Posterior cingulate gyrus (tissue), 11 donors: Measurements from ENCODE around the gene CCDC187.

Source experiments
- DNase-seq, 10 donors: peaks; one replicate each; pipeline versions ENCODE4 v3.0.0 to v3.0.0-alpha.2; 2020 to 2021; ENCODE audit warnings: mixed read lengths in 3 of 10
- intact Hi-C: fragments of 100-400 bp; cut with DNase I; formaldehyde crosslinking; loops from one replicate; pipeline ENCODE4 v1.15.1; 2023

Gene CCDC187

GRCh38 chr9:136220017-136220729 lies 83.7 kb downstream of the CCDC187 start:
- intact Hi-C loops, result no loop called here
- no peak for DNase-seq

DNA sequence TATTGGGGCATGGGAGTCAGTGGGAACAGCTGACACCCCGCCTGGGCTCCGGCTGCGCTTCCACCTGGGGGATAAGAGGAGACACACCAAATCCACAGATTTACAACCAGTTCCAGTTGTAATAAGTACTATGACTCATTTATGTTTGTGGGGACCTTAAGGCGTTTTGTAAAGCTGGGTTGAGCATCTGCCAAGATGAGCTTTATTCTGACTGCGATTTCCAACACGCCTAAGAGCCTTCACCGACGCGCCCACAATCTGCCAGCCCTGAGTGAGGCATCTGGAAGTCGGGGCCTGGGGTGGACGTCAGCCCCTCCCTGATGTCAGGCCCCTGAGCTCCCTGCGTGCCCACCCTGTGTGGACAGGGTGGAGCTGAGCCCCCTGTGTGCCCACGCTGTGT lies 84.6 kb downstream of the CCDC187 start:
- intact Hi-C loops, result no loop called here
- no peak for DNase-seq

GRCh38 chr9:136218673-136219072 lies 85.2 kb downstream of the CCDC187 start:
- no peak for DNase-seq
- intact Hi-C loops, result no loop called here

- intact Hi-C loops, result no loop called here
- no peak for DNase-seq
Measured at GRCh38 chr9:136218271-136218670, 85.6 kb downstream of the CCDC187 start.

DNA sequence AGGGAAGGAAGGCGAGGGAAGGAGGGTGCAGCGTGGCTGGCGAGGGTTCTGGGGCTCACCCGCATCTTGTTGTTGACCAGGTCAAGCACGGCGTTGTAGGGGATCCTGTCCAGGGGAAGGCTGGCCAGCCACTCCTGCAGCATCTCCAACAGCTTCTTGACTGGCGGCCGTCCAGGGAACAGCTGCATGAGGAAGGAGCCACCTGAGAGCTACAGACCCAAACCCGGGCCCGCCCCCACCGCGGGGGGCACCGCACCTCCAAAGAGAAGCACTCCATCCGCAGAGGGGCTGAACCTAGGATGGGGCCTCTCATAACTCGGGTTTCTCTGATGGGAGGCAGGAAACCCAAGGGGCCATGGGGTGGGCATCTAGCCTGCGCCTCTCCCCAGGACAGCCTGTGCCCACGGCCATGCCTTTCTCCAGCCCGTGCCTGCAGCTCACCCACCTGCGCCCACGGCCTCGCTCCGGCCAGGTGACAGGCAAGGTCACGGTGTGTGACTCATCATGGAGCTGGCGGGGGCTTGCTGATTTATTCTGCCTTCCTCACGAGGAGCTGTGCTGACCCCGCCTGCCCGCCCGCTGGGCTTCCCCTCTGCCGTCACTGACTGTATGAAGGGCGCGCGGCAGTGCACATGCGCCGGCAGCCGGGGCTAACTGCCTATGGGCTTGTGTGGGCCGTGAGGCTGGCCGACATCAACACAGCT lies 87.2 kb downstream of the CCDC187 start:
- intact Hi-C loops, result no loop called here
- DNase-seq, result no peak

DNA sequence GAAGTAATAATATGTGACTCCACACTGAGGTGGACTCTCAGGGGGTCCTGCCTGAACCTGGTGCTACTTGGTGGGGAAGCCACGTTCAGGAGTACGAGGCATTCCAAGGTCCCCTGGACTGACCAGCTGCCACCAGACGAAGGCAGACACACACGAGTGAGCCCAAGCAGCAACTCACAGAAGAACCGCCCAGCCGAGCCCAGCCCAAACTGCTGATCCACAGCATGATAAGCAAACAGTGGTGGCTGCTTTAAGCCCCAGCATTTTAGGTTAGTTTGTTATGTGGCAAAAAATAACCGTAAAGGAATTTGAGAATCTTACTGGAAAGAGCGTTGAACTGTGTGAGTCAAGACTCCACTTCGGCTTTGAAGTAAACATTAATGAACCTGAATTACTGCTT lies 90.2 kb downstream of the CCDC187 start:
- no peak for DNase-seq
- intact Hi-C loops, result no loop called here

- DNase-seq, result no peak
- intact Hi-C loops, result no loop called here
Measured at GRCh38 chr9:136212345-136212950, 91.4 kb downstream of the CCDC187 start.

DNA sequence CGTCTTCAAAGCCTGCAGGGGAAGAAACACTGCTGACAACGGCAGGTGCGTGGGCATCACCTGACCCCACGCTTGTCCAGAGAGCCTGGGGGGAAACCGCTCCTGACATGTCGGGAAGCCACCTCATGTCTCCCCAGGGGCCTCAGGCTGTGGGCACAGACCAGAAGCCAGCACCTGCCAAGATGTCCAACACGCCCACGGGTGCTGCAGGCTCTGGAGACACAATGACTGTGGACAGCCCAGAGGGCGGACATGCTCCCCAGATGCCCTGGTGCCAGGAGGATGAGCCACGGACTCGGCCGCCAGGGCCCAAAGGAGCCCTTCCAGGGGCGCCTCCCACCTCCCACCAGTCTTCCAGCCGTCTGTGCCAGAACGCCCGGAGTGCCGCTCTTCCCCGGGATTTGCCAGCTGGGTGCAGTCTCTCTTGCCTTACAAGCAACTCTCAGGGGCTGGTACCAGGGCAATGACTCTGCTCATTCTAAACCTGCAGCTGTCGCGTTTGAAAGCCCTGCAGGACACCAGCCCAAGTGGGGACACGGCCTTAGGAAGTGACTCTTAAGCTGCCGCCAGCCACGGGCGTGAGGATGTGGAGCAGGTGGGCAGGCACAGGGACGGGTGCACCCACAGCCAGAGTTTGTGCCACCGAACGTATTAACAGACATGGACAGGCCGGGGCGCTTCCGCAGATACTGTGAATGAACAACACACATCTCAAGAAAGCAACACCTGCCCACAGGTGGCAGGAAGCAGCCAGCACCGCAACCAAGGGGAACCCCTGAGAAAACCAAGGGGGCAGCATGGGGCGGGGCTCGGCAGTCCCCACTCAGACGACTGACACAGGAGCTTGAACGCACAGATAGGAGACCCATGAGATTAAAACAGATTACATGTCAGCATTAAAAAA lies 92.2 kb downstream of the CCDC187 start:
- intact Hi-C loops, result no loop called here
- no peak for DNase-seq

DNA sequence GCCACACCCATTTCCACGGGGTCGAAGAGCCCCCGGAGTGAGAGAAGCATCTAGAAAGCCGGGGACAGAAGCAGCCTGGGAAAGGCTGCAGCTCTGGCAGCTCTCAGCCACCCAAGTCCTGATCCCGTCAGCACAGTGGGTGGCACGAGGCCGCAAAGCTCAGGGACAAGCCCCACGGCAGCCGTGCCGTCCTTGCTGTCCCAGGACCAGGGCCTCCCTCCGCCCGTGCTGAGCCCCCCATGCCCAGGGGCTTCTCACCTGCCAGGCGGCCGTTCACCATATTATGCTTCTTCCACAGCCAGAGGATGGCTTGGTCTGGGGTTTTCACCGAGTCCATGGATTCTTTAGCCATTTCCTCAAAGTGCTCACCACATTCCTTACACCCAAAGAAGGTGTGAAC lies 92.9 kb downstream of the CCDC187 start:
- DNase-seq, result no peak
- intact Hi-C loops, result no loop called here

GRCh38 chr9:136210276-136210675 lies 93.6 kb downstream of the CCDC187 start:
- no peak for DNase-seq
- intact Hi-C loops, result no loop called here

DNA sequence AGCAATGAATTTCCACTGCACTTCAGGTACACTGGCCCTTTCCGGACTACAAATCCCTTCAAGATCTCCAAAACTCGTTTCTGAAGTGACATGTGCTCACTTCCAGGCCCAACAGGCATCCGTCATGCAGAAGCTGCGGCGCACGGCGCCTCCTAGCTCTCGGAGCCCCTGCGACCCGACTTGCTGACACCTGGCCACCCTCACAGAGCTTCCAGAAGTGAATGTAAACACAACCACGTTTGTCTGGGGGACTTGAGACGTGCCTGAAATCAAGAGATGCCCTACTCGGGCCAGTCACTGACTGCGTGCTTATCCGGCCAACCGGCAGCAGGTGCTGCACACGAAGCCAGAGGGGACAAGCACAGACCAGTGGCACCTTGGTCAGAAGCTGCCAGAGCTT lies 94.1 kb downstream of the CCDC187 start:
- intact Hi-C loops, result no loop called here
- DNase-seq, result no peak

DNA sequence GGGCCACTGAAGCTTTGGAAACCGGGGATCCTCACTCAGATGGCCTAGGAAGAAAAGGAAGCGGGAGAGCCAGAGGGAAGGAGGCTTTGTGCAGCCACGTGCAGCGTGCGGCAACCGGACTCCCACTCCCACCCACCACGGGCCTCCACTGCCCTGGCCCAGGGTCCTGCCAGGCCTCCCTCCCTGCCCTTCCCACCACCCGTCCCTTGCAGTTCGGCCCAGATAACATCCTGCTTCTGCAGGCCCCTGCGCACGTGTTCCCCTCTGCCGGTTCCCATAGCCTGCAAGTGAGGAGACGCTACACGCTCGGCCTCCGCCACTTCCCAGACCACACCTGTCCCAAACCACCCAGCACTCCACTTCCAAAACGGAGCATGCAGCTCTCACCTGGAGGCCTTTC lies 94.7 kb downstream of the CCDC187 start:
- DNase-seq, result no peak
- intact Hi-C loops, result no loop called here

- intact Hi-C loops, result no loop called here
- no peak for DNase-seq
Measured at GRCh38 chr9:136208675-136209074, 95.2 kb downstream of the CCDC187 start.

DNA sequence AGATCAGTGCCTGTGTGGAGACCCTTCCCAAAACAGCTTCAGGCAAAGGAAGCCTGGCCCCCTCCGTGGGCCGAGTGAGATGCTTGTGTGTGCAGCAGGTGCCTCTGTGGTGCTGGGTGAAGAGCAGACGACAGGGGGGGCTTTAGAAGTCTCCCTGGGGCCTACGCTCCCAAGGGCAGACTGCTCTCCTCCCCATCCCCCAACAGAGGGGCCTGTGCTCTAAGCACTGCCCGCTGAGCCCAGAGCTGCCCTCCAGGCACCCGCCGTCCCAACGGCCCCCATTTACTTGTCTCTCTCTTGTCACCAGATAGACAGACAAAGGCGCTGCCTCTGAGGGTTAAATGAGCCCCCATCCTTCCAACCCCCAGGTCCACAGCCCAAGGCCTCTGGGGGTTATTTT lies 96.3 kb downstream of the CCDC187 start:
- intact Hi-C loops, result no loop called here
- no peak for DNase-seq

GRCh38 chr9:136206602-136207275 lies 97.2 kb downstream of the CCDC187 start:
- intact Hi-C loops, result no loop called here
- no peak for DNase-seq

DNA sequence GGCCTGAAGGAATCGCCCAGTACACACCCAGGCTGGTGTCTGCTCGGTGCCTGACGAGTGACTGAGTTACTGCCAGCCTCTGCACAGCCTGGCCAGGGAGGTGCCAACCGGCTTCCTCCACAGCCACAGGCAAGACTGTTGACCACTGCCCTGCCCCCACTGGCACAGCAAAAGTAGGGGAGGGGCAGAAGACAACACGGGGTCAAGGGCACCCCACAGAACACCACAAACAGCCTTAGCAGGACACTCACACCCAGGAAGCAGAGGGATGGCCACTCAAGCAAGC lies 98.2 kb downstream of the CCDC187 start:
- intact Hi-C loops, result no loop called here
- no peak for DNase-seq

- peak in 1 of 10 donors; percentile 29 for DNase-seq
- intact Hi-C loops, result no loop called here
Measured at GRCh38 chr9:136204838-136205706, 98.8 kb downstream of the CCDC187 start, which contains the start of gene LHX3. TSS of gene LHX3 (minus strand) at chr9:136205128. CDS start at chr9:136205012, 116 bp downstream.

GRCh38 chr9:136204145-136204805 lies 99.6 kb downstream of the CCDC187 start:
- DNase-seq, result no peak
- intact Hi-C loops, result no loop called here
